Cortex of kidney (tissue), 1 donor: ENCODE results near the gene TMEM79.
"Not testable (repeated sequence)": the region's sequence is repeated elsewhere in the genome, so short reads cannot be mapped to it uniquely, and the experiment has no call there.

ENCODE experiments used
- DNase-seq: peaks from one replicate; lab custom pipeline; 2025; lab: John Stamatoyannopoulos, UW

Gene TMEM79

DNA sequence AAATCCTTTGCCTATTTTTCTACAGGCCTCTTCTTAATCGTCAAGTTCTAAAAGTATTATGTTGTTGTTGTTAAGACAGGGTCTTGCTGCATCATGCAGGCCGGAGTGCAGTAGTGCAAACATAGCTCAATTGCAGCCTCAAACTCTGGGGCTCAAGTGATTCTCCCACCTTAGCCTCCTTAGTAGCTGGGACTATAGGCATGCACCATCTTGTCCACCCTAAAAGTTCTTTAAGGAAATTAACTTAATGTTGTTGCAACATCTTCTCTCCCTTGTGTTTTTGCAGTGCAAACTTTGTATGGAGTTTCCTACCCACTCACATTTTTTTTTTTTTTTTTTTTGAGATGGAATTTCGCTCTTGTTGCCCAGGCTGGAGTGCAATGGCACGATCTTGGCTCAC, 19.1 kb downstream of the TMEM79 start:
- DNase-seq = no peak

DNA sequence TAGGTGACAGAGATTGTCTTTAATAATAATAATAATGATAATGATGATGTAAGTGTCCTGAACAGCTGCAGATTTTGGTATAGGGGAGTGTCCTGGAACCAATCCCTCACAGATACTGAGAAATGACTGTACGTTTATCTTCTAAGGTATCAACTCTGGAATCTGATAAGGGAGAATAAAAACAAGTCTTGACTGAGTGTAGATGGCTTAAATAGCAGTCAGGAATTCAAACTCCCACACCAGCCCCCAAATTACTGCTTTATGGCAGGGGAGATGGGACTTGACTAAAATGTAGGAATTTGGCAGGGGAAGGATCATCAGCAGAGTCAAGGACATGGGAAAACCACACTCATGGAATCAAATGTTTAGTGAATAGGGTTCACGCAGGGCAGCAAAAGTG, 21.1 kb downstream of the TMEM79 start:
- DNase-seq = no peak

DNA sequence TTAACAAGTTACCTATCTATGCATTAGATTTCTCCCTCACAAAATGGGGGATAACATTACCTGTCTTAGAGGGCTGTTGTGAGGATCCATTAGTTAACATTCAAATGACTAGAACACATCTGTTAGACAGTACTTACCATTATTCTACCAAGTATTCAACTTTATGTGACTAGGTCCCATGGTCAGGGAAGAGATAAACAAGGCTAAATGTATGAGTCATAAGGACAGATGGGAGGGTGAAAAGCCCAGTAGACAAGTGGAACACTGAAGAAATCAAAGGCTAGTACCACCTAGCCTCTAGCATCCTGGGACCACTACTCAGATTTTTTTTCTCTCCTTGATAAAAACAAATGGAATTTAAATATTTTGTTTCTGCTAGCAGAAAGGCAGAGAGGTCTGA, 24.0 kb downstream of the TMEM79 start:
- DNase-seq = no peak

DNA sequence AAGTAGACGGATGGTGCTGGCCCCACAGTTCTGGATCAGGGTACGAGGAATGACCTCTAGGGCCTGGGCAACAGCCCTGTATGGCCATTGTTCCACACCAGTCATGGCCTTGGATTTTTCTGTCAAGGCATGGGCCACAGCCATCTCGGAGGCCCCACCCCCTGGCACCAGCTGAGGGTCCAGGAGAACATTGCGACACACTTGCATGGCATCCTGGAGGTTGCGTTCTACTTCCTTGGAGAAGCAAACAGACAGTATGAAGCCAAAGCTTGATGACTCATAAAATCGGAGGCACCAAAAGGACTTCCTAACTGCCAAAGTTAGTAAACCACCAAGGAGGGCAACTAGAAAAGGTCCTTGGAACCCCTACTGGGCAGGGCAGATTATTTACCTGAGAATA, 26.8 kb downstream of the TMEM79 start:
- no peak for DNase-seq

DNA sequence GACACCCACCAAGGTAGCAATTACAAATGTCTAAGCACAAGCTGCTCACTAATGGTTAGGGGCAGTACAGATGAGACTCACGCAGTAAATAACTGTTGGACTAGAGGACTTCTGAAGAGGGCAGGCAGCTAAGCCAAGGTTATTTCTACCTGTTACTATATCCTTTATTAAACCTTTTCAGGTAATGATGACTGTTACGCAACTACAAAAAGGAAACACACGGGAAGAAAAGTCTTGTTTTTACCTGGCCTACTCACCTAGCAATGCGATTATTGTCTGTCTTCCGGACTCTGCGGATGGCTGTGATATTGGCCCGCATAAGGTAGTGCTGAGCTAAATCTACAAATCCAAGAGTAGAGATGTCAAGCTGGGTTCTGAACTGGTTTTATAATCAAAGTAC, 32.8 kb downstream of the TMEM79 start:
- no peak for DNase-seq

DNA sequence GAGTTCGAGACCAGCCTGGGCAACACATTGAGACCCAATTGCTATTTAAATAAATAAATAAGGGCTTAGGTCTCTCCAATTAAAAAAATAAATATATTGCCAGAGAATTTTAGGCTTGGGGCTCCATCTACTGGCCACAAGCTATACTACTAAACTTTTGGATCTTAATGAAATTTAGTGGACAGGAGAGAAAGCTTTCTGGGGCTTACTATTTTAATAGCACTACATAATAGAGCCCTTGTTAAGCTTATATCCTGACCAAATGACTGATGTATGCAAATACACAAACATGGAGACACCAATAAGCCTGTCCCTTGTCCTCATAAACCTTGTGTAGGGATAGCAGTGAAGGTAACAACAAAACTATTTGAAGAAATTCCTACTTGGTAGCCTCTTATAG, 35.5 kb downstream of the TMEM79 start:
- no peak for DNase-seq

DNA sequence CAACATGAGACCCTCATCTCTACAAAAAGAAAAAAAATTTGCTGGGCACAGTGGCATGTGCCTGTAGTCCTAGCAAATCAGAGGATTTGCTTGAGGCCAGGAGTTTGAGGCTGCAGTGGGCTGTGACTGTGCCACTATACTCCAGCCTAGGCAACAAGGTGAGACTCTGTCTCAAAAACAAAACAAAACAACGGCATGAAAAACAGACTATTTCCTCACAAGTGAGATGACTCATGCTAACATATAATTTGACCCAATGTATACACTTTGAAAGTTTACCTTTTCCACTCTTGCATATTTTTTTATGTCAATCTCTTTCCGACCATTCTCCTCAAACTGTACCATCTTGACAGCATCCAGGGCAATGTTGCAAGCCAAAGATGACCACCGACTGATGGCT, 36.4 kb downstream of the TMEM79 start:
- DNase-seq = no peak

DNA sequence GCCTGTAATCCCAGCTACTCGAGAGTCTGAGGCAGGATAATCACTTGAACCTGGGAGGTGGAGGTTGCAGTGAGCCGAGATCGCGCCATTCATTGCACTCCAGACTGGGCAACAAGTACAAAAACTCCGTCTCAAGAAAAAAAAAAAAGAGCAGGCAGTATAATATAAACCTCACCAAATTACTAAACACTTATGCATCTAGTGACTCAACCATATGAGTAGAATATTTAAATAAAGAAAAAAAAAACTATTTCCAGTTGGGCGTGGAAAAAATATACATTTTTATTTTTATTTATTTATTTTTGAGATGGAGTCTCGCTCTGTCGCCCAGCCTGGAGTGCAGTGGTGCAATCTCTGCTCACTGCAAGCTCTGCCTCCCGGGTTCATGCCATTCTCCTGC, 39.1 kb downstream of the TMEM79 start:
- not testable (repeated sequence) for DNase-seq

DNA sequence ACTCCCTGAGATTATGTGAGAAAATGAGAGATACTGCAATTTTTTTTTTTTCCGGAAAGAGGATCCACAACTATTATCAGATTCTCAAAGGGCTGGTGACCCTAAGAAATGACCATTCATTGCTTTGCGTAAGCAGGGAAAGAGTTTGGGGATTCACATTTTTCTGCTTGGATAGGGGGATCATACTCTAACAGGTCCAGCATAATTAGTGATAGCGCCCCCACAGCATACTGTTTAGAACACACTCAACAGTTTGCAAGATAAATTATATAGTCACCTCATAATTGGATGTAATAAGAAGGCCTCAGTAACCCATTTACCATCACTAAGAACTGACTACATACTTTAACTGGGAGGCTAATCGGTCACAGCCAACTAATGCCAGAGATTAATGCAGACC, 52.1 kb downstream of the TMEM79 start:
- no peak for DNase-seq

DNA sequence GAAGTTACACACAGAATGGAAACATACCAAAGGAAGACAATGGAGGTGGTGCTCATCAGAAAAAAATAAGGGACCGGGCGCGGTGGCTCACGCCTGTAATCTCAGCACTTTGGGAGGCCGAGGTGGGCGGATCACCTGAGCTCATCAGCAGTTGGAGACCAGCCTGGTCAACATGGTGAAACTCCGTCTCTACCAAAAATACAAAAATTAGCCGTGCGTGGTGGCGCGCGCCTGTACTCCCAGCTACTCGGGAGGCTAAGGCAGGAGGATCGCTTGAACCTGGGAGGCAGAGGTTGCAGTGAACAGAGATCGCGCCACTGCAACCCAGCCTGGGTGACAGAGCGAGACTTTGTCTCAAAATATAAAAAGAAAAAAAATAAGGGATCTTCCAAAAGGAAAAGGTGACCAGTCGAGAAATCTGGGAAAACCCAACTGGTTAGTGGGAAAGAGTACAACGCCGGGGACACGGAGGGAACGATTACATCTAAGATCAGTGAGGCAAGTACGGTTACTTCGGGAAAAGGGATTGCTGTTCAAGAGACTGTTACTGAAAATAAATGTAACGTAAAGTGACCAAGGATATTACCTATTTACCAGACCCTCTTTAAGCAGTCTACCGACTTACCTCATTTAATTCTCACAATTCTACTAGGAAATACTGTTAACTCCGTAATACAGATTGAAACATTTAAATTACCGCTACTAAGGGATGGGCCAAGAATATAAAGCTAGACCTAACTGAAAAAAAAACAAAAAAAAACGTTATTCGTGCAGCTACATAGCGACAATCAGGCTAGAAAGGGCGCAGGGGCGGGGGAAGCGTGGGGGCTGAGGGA, 53.1 kb downstream of the TMEM79 start:
- no peak for DNase-seq

DNA sequence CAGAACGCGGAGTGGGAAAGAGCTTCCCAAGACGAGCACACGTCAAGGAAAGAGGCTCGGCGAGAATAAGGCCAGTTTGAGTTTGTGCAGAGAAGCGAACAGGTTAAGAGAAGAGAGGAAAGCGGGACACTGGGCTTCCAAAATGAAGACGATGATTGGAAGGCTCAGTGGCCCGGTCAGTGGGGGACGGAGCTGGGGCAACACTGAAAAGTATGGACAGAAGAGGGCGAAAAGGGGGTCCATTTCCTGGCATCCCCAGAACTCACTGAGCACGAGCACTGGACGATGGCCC, 53.7 kb downstream of the TMEM79 start:
- no peak for DNase-seq

DNA sequence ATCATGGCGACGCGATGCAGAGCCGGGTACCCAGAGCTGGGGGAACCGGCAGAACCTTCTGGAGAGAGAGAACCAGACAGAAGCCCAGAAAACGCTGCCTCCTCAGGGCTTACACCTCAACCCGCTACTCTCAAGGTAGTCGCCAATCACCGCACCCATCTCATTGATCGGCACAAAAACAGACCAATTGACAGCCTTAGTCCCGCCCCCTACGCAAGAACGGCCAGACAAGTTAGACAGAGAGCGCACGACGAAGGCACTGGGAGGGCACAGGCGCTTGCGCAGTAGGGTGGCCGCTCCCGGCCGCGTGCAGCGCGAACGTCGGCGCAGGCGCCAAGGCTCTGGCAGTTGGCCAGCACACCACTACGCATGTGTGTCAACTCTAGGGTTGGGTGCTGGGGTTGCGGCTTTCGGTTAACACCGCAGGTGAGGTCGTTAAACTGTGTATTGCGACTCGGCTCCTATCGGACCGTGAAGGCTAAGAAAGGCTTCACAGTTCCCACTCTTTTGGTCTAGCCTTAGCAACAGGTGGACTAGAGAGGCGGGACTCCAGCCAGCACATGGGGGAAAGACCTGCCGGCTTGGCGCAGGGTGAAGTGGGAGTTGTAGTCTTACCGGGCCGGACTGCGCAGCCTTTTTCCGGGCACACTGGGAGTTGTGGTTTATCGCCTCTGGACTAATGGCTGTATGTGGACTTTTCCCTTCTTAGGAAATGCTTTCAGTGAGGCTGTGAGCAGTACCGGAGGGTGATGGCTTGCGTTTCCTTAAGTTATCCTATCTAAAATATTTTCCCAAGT, 54.3 kb downstream of the TMEM79 start, which contains the start of the genes CCT3 and TSACC:
Gene CCT3, minus strand, starts transcription at position 113 of the 797 bp plus-strand sequence. Its CDS starts 108 bp downstream, at position 5.
Gene TSACC, plus strand, starts transcription at position 347 of the 797 bp plus-strand sequence. CDS start 1,232 bp downstream, outside the sequence.
- peak; percentile 96 for DNase-seq
